ELF-1 (cell line): Measurements from ENCODE around the gene HDGFL3.

Experiments
- DNase-seq: peaks from one replicate; pipeline ENCODE4 v3.0.0-alpha.2; 2016; ENCODE audit warnings: low read depth, low spot score

HDGFL3 gene

GRCh38 chr15:83129791-83130190, 77.8 kb downstream of the HDGFL3 start:
- no peak for DNase-seq

GRCh38 chr15:83127547-83128150, 80.0 kb downstream of the HDGFL3 start:
- DNase-seq: no peak

GRCh38 chr15:83123529-83123928, 84.1 kb downstream of the HDGFL3 start:
- no peak for DNase-seq

GRCh38 chr15:83119968-83120581, 87.5 kb downstream of the HDGFL3 start:
- DNase-seq: no peak

GRCh38 chr15:83118968-83119367, 88.7 kb downstream of the HDGFL3 start:
- no peak for DNase-seq

GRCh38 chr15:83118291-83118827, 89.3 kb downstream of the HDGFL3 start:
- peak; percentile 37 for DNase-seq

- no peak for DNase-seq
These were observed 91.6 kb downstream of the HDGFL3 start for GRCh38 chr15:83115831-83116565.

GRCh38 chr15:83115410-83115809, 92.2 kb downstream of the HDGFL3 start:
- no peak for DNase-seq

GRCh38 chr15:83114856-83115255, 92.8 kb downstream of the HDGFL3 start:
- DNase-seq: no peak

GRCh38 chr15:83113881-83114674, 93.5 kb downstream of the HDGFL3 start:
- no peak for DNase-seq

GRCh38 chr15:83112956-83113299, 94.7 kb downstream of the HDGFL3 start:
- DNase-seq: no peak

GRCh38 chr15:83112233-83112955, 95.2 kb downstream of the HDGFL3 start:
- DNase-seq: no peak

- DNase-seq: no peak
These were observed 96.5 kb downstream of the HDGFL3 start for GRCh38 chr15:83111149-83111548.

GRCh38 chr15:83110381-83110780, 97.2 kb downstream of the HDGFL3 start:
- DNase-seq: peak; percentile 40

- no peak for DNase-seq
These were observed 98.1 kb downstream of the HDGFL3 start for GRCh38 chr15:83109532-83109931.

GRCh38 chr15:83108266-83109219, 99.1 kb downstream of the HDGFL3 start:
- peak; percentile 26 for DNase-seq

- DNase-seq: peak; percentile 10
These were observed 99.8 kb downstream of the HDGFL3 start for GRCh38 chr15:83107841-83108181.

GRCh38 chr15:83106994-83107840, 100.4 kb downstream of the HDGFL3 start, which contains the start of gene TM6SF1:
TM6SF1 (plus strand) TSS chr15:83107645; CDS start chr15:83107681, 36 bp downstream.
- peak; percentile 15 for DNase-seq

- DNase-seq: no peak
These were observed 102.2 kb downstream of the HDGFL3 start for GRCh38 chr15:83105440-83105839.
